ENCODE results near the gene WIPF1. TPM values are rescaled to one million over a fixed set of nuclear protein-coding genes. Genes with fewer than 3 reads are reported as not detected.

WIPF1 gene
- polyA plus RNA-seq, 1 of the 3 experiments (the other 2 are of a cell fraction) = 56.7 TPM

DNA sequence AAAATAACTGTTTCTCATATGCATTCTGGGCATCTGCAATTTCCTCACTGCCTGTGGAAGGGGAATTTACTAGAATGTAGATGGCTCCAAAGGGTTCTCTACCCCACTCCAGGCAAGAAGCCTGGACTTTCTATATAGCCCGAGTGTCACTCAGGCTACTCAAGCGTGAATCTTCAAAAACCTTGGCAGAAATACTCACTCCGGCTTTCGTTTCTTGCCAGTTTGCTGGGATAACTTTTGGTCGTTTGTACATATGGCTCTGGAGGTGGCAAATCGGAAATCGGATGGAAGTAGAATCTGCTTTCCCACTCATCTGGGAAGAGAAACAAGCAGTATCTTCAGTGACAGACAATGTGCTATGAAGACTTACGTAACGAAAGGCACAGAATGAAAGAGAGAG, 30.7 kb downstream of the WIPF1 start:
- CTCF ChIA-PET = interaction anchor here (0.8 to 1.4 kb wide), 3 partner anchors 11 to 133 kb away, joined by 3 read pairs; no protein-coding TSS in a partner anchor
- 95% methylated on average over 9 of the region's 9 CpGs for WGBS (ENCODE audit: low lambda C conversion rate)
- TF ChIP-seq EZH2phosphoT487 (IDR thresholded peaks at IDR 0.05; ENCODE audit: borderline replicate concordance, low read depth) = no peak
- TF ChIP-seq GABPA (IDR thresholded peaks at IDR 0.05; ENCODE audit: low read depth) = no peak
- Histone ChIP-seq H4K20me1 (ENCODE audit: insufficient read depth) (no peaks in the 10 kb centered on the region), H3K4me2 (no peak overlapping the region), H3F3A (replicated peaks; ENCODE audit: insufficient read depth) (no peaks in the 10 kb centered on the region), H3K27ac (ENCODE audit: low read depth in 2 of 2, low read length in 1 of 2) (no peak overlapping the region; a peak in 1 of 4 replicates), H3K9ac (no peak overlapping the region), H3K4me3 (ENCODE audit: low read depth in 2 of 2, low read length in 1 of 2) (no peak overlapping the region), H3K9me2 (no peaks in the 10 kb centered on the region), H2AFZ (ENCODE audit: low read depth) (no peak overlapping the region), H3K79me2 (ENCODE audit: insufficient read depth) (no peaks in the 10 kb centered on the region), H3K9me3 (no peaks in the 10 kb centered on the region), H3K36me3 (replicated peaks in 1 of 2; ENCODE audit: control insufficient read depth in 1 of 2, insufficient read depth in 2 of 2, low read length in 1 of 2) (peaks cover 68 to 80% of the 10 kb centered on the region in 2 experiments), H3K27me3 (ENCODE audit: insufficient read depth) (no peaks in the 10 kb centered on the region), H3K4me1 (ENCODE audit: control insufficient read depth in 1 of 2, insufficient read depth in 2 of 2, low read depth in 1 of 2, low read length in 1 of 2) (peaks cover 0 to 9% of the 10 kb centered on the region in 2 experiments; a peak in 1 of 4 replicates)
- POLR2A ChIA-PET = no interaction called here
- DNase-seq = no peak

DNA sequence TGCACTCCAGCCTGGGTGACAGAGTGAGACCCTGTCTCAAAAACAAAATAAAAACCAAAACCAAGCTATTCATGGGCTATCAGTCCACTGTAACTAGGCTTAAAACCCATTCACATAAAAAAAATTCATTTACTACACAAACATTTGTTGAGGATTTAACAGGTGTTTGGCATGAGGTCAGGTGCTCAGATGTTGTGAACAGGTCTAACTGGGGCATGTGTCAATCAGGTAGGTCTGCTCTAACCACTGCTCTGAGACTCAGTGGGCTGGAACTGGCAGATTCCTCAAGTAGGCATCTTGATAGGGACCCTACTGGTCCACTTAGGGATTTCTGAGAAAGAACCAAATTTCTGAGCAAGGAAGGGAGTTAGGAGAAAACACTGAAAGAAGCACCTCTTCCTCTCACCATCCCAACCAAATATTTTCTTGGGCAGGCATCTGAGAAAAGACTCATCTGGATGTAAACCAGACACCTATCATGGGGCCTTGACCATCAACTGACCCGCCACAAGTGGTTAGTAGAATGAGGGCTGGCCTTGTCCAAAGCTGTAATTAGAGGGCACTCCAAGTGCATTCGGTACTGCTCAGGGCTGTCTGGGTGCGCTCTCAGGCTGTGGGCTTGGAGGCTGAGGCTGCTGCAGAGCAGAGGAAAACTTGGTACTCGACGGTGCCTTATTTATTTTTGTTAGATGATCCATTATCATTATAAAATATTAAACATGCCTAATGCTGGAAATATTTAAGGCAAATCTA, 33.9 kb downstream of the WIPF1 start:
- TF ChIP-seq GATA2 (CRISPR knock-in tag; IDR thresholded peaks at IDR 0.05) (no peak), TAF1 (IDR thresholded peaks at IDR 0.05; ENCODE audit: borderline replicate concordance, low read depth, low read length) (no peak), EP300 (IDR thresholded peaks at IDR 0.05; ENCODE audit: borderline replicate concordance in 1 of 2, low read depth in 1 of 2, low read length in 1 of 2) (no peak), TCF12 (IDR thresholded peaks at IDR 0.05) (no peak), GABPA (IDR thresholded peaks at IDR 0.05; ENCODE audit: low read depth) (no peak), JUND (IDR thresholded peaks at IDR 0.05) (no peak), FOXM1 (IDR thresholded peaks at IDR 0.05; ENCODE audit: low read depth) (no peak), FOSL2 (IDR thresholded peaks at IDR 0.05; ENCODE audit: borderline replicate concordance, low read depth) (no peak), TEAD4 (IDR thresholded peaks at IDR 0.05; ENCODE audit: borderline replicate concordance, insufficient read depth) (no peak), ELF1 (IDR thresholded peaks at IDR 0.05) (no peak), RCOR1 (IDR thresholded peaks at IDR 0.05; ENCODE audit: low read length) (no peak), MEF2A (IDR thresholded peaks at IDR 0.05; ENCODE audit: borderline replicate concordance, low read depth) (no peak), FOXJ3 (CRISPR knock-in tag; IDR thresholded peaks at IDR 0.05) (no peak), EZH2phosphoT487 (IDR thresholded peaks at IDR 0.05; ENCODE audit: borderline replicate concordance, low read depth) (no peak), CHD2 (IDR thresholded peaks at IDR 0.05; ENCODE audit: low read length, partially characterized antibody) (no peak), RFX5 (IDR thresholded peaks at IDR 0.05; ENCODE audit: low read length) (no peak), MXI1 (IDR thresholded peaks at IDR 0.05; ENCODE audit: low read depth, low read length) (no peak)
- TF ChIP-seq, protein P1, sequence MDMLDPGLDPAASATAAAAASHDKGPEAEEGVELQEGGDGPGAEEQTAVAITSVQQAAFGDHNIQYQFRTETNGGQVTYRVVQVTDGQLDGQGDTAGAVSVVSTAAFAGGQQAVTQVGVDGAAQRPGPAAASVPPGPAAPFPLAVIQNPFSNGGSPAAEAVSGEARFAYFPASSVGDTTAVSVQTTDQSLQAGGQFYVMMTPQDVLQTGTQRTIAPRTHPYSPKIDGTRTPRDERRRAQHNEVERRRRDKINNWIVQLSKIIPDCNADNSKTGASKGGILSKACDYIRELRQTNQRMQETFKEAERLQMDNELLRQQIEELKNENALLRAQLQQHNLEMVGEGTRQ (IDR thresholded peaks at IDR 0.05; ENCODE audit: borderline replicate concordance, low read depth, low read length) = no peak
- TF ChIP-seq, protein P2, sequence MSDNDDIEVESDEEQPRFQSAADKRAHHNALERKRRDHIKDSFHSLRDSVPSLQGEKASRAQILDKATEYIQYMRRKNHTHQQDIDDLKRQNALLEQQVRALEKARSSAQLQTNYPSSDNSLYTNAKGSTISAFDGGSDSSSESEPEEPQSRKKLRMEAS (IDR thresholded peaks at IDR 0.05; ENCODE audit: low read depth) = no peak
- TF ChIP-seq, protein P3, sequence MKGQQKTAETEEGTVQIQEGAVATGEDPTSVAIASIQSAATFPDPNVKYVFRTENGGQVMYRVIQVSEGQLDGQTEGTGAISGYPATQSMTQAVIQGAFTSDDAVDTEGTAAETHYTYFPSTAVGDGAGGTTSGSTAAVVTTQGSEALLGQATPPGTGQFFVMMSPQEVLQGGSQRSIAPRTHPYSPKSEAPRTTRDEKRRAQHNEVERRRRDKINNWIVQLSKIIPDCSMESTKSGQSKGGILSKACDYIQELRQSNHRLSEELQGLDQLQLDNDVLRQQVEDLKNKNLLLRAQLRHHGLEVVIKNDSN (IDR thresholded peaks at IDR 0.05; ENCODE audit: borderline replicate concordance, low read depth) = no peak
- Histone ChIP-seq H3K9me3 (no peaks in the 10 kb centered on the region), H3K27me3 (ENCODE audit: insufficient read depth) (no peaks in the 10 kb centered on the region), H4K20me1 (ENCODE audit: insufficient read depth) (no peaks in the 10 kb centered on the region), H3F3A (replicated peaks; ENCODE audit: insufficient read depth) (no peaks in the 10 kb centered on the region), H3K27ac (ENCODE audit: low read depth in 2 of 2, low read length in 1 of 2) (no peak overlapping the region), H3K4me3 (ENCODE audit: low read depth in 2 of 2, low read length in 1 of 2) (no peak overlapping the region), H3K9me2 (no peaks in the 10 kb centered on the region), H3K4me1 (ENCODE audit: control insufficient read depth in 1 of 2, insufficient read depth in 2 of 2, low read depth in 1 of 2, low read length in 1 of 2) (peaks cover 0 to 7% of the 10 kb centered on the region in 2 experiments; a peak in 1 of 4 replicates), H3K9ac (no peak overlapping the region), H3K79me2 (ENCODE audit: insufficient read depth) (no peaks in the 10 kb centered on the region), H2AFZ (ENCODE audit: low read depth) (no peak overlapping the region), H3K4me2 (no peak overlapping the region), H3K36me3 (replicated peaks in 1 of 2; ENCODE audit: control insufficient read depth in 1 of 2, insufficient read depth in 2 of 2, low read length in 1 of 2) (peaks cover 61 to 82% of the 10 kb centered on the region in 2 experiments)
- DNase-seq = no peak
- POLR2A ChIA-PET = no interaction called here
- CTCF ChIA-PET = interaction anchor here (1.0 to 2.6 kb wide), 4 partner anchors 13 to 136 kb away, joined by 3 to 8 read pairs (median 4); no protein-coding TSS in a partner anchor
- 95% methylated on average over 5 of the region's 5 CpGs for WGBS (ENCODE audit: low lambda C conversion rate)
